GM19099 (cell line): Measurements from ENCODE around the gene C20orf96.

Experiments used
- POLR2A ChIP-seq: IDR thresholded peaks from 3 replicates; pipeline ENCODE4 v1.6.1; 2011; ENCODE audit warnings: low read depth; ENCODE audit not compliant: insufficient read length; ENCODE audit errors: extremely low read depth

The C20orf96 gene

DNA sequence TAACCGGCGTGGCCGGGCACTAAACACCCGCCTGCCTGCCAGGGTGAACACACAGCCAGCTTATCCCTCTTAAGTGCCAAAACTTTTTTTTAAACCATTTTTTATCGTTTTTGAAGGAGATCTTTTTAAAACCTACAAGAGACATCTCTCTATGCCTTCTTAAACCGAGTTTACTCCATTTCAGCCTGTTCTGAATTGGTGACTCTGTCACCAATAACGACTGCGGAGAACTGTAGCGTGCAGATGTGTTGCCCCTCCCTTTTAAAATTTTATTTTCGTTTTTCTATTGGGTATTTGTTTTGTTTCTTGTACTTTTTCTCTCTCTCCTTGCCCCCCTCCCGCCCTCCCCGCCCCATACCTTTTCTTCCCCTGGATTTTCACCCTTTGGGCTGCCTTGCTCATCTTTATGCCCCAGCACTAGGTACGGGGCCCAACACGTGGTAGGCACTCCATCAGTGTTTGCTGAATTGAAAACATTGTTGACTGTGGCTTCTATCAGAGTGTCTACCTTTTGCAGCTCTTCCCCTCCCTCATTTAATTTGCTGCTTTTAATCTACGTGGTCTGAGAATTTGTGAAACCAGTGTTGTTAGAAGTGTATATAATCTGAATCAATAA lies 8.3 kb upstream of the C20orf96 start:
- TF ChIP-seq POLR2A = no peak

DNA sequence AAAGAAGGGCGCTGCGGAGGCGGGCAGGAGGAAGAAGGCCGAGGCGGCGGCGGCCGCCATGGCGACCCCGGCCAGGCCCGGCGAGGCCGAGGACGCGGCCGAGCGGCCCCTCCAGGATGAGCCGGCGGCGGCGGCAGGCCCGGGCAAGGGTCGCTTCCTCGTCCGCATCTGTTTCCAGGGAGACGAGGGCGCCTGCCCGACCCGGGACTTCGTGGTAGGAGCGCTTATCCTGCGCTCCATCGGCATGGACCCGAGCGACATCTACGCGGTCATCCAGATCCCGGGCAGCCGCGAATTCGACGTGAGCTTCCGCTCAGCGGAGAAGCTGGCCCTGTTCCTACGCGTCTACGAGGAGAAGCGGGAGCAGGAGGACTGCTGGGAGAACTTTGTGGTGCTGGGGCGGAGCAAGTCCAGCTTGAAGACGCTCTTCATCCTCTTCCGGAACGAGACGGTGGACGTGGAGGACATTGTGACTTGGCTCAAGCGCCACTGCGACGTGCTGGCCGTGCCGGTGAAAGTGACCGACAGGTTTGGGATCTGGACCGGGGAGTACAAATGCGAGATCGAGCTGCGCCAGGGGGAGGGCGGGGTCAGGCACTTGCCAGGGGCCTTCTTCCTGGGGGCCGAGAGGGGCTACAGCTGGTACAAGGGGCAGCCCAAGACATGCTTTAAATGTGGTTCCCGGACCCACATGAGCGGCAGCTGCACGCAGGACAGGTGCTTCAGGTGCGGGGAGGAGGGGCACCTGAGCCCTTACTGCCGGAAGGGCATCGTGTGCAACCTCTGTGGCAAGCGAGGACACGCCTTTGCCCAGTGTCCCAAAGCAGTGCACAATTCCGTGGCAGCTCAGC lies 7.6 kb upstream of the C20orf96 start:
- peak; percentile 52 for TF ChIP-seq POLR2A

DNA sequence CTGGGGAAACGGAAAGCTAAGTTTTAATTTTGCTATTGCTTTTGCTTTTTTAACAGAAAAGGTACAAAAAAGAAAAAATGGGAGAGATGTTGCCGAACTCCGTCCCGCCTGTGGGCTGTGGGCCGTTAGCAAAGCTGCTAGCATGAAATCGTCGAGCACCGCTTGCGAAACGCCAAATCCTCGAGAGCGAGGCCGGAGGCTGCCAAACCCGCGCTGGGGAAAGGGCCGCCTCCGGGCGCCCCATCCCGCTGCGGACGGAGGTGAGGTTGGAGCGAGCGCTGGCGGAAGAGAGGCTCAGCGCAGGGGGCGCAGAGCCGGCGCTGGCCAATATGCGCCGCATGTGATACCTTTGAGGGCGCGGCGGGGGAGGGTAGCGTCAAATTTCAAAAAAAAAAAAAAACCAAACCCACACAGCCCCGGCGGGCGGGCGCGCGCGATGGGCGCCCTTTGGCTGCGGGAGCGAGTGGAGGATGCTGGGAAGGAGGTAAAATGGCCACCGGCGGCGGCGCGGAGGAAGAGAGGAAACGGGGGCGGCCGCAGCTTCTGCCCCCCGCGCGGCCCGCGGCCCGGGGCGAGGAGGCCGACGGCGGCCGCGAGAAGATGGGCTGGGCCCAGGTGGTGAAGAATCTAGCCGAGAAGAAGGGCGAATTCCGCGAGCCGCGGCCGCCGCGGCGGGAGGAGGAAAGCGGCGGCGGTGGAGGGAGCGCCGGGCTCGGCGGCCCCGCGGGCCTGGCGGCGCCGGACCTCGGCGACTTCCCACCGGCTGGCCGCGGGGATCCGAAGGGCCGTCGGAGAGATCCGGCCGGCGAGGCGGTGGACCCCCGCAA lies 6.8 kb upstream of the C20orf96 start, which contains the start of gene ZCCHC3:
Gene ZCCHC3, plus strand, starts transcription at position 473 of the 827 bp plus-strand sequence. Its CDS starts 17 bp downstream, at position 490.
- TF ChIP-seq POLR2A = peak; percentile 88

DNA sequence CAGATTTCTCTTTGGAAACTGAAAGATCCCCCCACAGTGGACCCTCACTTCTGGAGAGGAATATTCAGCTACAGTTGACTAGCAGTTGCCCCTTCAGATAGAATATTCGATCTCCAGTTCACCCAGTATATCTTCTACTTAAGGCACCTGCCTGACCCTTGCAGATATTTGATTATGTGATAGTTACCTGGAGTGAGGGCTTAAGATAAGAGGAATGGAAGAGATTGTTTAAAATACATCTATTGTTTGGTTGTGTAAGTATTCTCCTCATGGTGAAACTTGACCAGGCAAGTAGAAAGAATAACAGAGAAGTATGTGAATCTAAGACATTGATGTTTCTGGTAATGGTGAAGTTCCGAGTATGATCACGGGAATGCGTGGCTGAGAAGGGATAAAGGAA lies 5.3 kb upstream of the C20orf96 start:
- TF ChIP-seq POLR2A = no peak

DNA sequence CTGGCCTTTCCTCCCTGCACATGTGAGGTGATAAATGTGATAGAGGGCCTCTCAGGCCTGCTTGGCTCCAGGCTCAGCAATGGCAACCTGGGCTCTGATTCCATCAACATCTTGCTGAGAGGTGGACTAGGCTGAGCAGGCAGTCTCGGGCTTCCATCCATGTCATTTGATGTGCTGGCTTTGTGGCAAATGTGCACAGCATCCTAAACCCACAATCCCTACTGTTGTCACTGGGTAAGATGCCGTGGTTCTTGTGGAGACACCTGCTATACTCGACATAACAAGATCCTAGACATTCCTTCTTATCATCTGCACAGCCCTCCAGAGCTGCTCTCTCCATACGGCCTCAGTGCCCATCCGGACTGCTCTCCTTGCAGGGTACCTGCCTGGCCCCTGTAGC lies 4.1 kb upstream of the C20orf96 start:
- no peak for TF ChIP-seq POLR2A

DNA sequence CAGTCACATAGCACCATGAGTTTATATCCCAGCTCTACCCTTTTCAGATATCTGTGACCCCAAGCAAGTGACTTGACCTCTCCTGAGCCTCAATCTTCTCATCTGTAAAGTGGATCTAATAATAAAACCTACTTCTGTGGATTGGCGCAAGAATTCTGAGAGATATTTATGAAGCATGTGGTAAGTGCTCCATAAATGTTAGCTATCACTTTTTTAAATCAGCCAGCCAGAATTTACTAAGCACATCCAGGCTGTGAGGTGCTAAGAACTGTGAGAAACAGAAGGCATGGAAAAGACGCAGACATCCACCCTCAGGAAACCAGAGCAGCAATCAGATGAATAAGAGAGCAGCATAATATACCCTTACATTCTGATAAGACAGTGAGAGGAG lies 862 bp downstream of the C20orf96 start:
- no peak for TF ChIP-seq POLR2A

DNA sequence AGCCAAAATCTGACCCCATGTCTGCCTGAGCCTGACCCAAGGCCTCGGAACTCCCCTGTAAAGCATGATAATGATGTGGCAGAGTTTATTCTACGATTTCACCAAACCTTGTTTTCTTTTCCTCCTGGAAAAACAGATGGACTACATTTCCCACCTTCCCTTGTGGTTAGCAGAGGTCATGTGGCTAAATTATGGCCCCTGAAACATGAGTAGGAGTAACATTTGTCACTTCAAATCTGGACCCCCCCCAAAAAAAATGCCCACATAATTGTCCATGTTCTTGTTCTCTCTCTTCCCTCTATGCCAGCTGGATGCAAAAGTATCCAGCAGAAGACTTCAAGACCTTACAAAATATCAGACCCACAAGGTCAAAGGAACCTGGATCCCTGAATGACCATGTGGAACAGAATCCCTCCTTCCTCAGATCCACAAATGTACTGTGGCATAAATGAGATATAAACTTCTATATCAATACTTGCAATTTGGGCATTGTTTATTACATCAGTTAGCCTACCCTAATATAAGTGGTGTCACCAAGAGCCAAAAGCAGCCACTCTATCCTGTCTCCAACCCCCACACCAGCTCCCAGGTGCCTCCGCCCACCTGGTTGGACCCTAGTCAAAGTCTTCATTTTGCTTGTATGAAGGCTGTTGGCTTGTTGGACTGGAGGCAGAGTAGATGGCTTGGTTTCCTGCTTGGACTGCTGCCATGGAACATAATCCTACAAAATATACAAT lies 1.4 kb downstream of the C20orf96 start:
- no peak for TF ChIP-seq POLR2A

DNA sequence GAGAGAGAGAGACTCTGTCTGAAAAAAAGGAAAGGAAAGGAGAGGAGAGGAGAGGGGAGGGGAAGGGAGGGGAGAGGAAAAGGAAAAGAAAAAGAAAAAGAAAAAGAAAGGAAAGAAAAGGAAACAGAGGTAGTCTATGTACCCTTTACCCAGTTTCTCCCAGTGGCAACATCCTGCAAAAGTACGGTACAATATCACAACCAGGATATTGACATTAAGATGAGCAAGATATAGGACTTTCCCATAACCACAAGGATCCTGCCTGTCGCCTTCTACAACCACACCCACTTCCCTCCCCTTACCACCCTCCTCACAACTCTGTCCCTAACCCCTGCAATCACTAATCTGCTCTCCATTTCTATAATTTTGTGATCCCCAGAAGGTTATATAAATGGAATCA lies 4.0 kb downstream of the C20orf96 start:
- TF ChIP-seq POLR2A = no peak

DNA sequence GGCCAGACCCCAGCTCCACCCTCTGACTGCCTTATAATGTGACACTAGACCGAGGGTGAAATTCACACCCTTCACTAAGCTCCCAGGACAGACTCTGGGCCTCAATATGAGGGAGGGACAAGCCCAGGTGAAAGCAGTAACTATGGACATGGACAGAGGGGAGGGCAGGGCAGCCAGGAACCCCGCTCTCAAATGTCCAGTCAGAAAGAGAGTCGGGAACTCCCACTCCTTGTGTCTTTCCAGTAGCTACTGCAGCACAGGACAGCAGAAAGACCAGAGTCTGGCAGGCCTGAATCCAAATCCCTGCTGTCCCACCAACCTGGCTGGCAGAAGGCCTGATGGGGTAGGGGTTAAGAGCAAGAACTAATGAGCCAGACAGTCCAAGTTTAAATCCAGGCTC lies 6.4 kb downstream of the C20orf96 start:
- TF ChIP-seq POLR2A = no peak

DNA sequence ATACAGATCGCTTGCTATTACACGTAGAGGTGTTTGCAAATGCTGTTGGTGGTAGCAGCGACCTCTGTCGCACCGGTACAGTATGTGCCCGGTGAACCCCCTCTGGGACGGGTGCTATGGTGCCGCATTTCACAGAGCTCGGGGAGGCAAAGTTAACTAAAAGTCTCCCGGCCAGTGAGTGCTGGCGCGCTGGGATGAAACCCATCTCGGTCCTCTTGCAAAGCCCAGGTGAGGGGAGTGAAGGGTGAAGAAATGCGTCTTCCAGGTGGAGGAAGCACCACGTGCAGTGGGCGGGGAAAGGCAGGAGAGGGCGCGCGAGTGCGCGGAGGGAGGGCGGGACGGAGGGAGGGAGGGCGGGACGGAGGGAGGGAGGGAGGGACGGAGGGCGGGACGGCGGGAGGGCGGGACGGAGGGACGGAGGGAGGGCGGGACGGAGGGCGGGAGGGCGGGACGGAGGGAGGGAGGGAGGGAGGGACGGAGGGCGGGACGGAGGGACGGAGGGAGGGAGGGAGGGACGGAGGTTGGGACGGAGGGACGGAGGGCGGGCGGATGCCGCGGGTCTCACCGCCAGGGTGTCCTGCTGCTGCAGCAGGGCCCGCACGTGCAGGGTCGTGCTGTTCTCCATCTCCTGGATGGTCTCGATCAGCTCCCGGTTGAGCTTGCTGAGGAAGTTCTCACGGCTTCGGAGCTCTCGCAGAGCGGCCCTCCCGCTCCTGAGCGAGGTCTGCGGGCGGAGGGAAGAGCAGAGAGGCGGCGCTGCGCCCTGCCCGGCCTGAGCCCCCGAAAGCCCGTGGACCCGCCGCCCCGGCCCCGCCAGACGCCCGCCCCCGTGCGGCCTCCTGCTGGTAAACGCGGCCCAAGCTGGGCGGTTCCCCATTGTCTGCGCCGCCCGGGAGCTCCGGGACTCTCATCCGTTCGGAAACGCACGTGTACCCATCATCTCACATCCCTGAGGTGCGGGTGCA lies 11.7 kb downstream of the C20orf96 start:
- TF ChIP-seq POLR2A = no peak

DNA sequence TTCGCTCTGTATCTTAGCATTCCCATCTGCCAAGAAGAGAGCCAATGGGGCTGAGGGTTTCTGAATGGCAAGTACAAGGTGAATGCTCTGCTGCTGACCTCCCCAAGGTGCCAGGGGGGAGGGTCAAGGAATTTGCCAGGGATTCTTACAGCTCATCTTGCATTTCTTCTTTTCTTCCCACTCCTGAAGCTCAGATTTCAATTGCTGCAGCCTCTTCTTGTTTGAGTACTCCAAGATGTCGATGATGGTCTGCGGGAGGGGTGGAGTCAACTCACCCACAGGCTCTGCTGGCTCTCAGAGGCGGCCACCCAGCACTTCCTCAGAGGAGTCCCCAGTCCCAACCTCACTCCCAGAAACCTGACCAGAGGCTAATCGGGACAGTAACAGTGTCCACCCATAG lies 12.4 kb downstream of the C20orf96 start:
- TF ChIP-seq POLR2A = no peak

DNA sequence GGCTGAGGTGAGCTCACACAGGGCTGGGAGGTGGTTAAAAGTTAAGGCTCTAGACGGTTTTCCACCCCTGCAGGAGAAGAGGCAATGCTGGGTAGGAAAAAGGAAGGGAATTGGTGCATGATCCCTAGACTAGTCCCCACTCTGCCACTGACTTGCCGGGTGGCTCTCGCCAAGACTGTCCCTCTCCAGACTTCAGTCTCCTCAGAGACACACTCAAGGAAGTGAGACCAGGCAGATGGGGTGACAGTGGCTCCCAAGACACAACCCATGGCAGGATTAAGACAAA lies 13.1 kb downstream of the C20orf96 start:
- TF ChIP-seq POLR2A = no peak

DNA sequence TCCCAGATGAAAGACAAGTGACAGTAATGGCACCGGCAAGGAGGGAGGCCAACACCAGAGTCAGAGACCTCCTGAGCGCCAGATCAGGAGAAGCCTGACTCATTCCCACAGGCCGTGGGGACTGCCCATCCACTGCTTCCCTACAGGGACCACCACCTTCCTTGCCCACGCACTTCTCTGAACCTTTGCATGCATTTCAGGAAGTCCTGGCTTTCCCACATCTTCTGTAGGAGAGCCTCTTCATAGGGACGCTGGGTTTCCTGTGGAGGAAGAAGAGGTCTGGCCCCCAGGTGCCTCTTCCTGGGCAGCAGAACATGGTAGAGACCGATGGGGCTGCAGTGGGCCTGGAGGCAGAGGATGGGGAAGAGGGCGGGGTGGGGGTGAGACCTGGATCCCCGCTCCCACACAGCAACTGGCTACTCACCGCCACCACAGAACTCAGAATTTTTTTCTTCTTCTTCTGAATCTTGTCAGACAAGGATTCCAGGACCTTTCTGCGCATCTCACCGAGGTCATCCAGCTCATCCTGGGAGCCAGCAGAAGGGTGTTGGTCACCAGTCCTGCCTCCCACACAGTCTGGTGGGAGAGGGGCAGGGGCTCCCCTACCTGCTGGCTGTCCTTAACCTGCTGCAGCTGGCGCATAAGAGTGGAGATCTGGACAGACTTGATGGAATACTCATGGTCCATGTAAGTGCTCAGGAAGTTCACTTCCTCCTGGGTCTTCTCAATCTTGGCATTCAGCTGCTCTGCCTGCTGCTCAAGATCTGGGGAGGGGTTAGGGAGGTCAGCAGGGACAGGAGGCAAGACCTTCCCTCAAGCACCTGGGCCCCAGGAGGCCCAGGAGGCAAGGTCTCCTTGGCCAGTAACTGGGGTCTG lies 13.7 kb downstream of the C20orf96 start:
- no peak for TF ChIP-seq POLR2A
